Measurements from ENCODE around the gene SERINC5.

DNA sequence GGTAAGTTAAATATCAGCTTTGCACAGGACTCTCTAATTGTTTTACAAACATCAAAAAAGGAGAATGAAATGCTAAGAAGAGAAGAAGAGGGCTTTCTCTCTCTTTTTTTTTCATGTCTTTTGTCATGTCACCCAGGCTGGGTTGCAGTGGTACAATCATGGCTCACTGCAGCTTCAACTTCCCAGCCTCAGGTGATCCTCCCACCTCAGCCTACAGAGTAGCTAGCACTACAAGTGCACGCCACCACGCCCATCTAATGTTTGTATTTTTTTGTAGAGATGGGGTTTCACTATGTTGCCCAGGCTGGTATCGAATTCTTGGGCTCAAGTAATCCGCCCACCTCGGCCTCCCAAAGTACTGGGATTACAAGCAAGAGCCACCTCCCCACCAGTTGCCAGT lies 18.6 kb downstream of the SERINC5 start:
- TF ChIP-seq POLR2A (IDR thresholded peaks at IDR 0.05; ENCODE audit: low read depth, low read length) (no peak), MXI1 (IDR thresholded peaks at IDR 0.05; ENCODE audit: borderline replicate concordance, low read depth, low read length) (no peak), MAZ (IDR thresholded peaks at IDR 0.05; ENCODE audit: borderline replicate concordance, low read depth, low read length) (no peak), MAFK (IDR thresholded peaks at IDR 0.05; ENCODE audit: low read depth, low read length) (no peak), CEBPB (IDR thresholded peaks at IDR 0.05; ENCODE audit: low read depth, low read length) (no peak), RAD21 (IDR thresholded peaks at IDR 0.05; ENCODE audit: low read length) (no peak), NFE2L2 (IDR thresholded peaks at IDR 0.05; ENCODE audit: low read depth, low read length) (no peak), CHD1 (IDR thresholded peaks at IDR 0.05; ENCODE audit: low read depth, low read length) (no peak), RFX5 (IDR thresholded peaks at IDR 0.05; ENCODE audit: low read depth, low read length) (no peak), RCOR1 (IDR thresholded peaks at IDR 0.05; ENCODE audit: insufficient replicate concordance, low read length) (no peak)
- TF ChIP-seq, protein P1, sequence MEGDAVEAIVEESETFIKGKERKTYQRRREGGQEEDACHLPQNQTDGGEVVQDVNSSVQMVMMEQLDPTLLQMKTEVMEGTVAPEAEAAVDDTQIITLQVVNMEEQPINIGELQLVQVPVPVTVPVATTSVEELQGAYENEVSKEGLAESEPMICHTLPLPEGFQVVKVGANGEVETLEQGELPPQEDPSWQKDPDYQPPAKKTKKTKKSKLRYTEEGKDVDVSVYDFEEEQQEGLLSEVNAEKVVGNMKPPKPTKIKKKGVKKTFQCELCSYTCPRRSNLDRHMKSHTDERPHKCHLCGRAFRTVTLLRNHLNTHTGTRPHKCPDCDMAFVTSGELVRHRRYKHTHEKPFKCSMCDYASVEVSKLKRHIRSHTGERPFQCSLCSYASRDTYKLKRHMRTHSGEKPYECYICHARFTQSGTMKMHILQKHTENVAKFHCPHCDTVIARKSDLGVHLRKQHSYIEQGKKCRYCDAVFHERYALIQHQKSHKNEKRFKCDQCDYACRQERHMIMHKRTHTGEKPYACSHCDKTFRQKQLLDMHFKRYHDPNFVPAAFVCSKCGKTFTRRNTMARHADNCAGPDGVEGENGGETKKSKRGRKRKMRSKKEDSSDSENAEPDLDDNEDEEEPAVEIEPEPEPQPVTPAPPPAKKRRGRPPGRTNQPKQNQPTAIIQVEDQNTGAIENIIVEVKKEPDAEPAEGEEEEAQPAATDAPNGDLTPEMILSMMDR (conservative IDR thresholded peaks at IDR 0.05; ENCODE audit: low read depth, low read length), result no peak
- TF ChIP-seq, protein P2, sequence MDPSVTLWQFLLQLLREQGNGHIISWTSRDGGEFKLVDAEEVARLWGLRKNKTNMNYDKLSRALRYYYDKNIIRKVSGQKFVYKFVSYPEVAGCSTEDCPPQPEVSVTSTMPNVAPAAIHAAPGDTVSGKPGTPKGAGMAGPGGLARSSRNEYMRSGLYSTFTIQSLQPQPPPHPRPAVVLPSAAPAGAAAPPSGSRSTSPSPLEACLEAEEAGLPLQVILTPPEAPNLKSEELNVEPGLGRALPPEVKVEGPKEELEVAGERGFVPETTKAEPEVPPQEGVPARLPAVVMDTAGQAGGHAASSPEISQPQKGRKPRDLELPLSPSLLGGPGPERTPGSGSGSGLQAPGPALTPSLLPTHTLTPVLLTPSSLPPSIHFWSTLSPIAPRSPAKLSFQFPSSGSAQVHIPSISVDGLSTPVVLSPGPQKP (IDR thresholded peaks at IDR 0.05; ENCODE audit: borderline replicate concordance, low read depth, low read length), result no peak
- TF ChIP-seq, protein P3, sequence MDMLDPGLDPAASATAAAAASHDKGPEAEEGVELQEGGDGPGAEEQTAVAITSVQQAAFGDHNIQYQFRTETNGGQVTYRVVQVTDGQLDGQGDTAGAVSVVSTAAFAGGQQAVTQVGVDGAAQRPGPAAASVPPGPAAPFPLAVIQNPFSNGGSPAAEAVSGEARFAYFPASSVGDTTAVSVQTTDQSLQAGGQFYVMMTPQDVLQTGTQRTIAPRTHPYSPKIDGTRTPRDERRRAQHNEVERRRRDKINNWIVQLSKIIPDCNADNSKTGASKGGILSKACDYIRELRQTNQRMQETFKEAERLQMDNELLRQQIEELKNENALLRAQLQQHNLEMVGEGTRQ (IDR thresholded peaks at IDR 0.05; ENCODE audit: low read depth, low read length), result no peak
